NCI-H1436 treated with DMSO at 0.1 percent for 48 hours (cell line): ENCODE data around the gene LAPTM4A.
"Not testable (repeated sequence)": the region's sequence is repeated elsewhere in the genome, so short reads cannot be mapped to it uniquely, and the experiment has no call there.

Source experiments
- DNase-seq: peaks from one replicate; lab custom pipeline; 2025; lab: John Stamatoyannopoulos, UW

LAPTM4A gene

GRCh38 chr2:20076757-20077156 is 25.3 kb upstream of the LAPTM4A start:
- DNase-seq: no peak

DNA sequence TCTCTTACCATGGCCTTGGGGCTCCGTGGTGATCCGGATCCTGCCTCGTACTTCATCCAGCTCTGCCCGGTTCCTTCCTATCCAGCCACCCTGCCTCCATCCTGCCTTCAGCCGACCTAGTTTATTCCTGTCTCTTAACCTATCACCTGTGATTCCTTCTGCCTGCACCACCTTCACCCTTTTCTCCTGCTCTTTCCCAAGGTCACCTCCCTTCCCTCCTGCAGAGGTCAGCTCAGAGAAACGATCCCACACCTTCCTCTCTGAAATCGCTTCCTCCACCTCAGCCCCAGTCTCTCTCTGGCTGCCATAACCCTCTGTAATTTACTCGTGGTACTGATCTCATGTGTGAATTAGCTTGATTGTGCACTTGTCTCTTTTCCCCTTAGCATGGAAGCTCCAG is 23.5 kb upstream of the LAPTM4A start:
- no peak for DNase-seq

GRCh38 chr2:20074046-20074648 is 22.7 kb upstream of the LAPTM4A start:
- not testable (repeated sequence) for DNase-seq

GRCh38 chr2:20073460-20073859 is 22.0 kb upstream of the LAPTM4A start:
- DNase-seq: no peak

- DNase-seq: no peak
Observed at GRCh38 chr2:20072436-20073158, 21.2 kb upstream of the LAPTM4A start.

- no peak for DNase-seq
Observed at GRCh38 chr2:20071397-20072383, 20.3 kb upstream of the LAPTM4A start.

- DNase-seq: no peak
Observed at GRCh38 chr2:20069756-20070155, 18.3 kb upstream of the LAPTM4A start.

- DNase-seq: no peak
Observed at GRCh38 chr2:20067992-20068584, 16.7 kb upstream of the LAPTM4A start.

- DNase-seq: no peak
Observed at GRCh38 chr2:20065885-20066602, 14.6 kb upstream of the LAPTM4A start.

DNA sequence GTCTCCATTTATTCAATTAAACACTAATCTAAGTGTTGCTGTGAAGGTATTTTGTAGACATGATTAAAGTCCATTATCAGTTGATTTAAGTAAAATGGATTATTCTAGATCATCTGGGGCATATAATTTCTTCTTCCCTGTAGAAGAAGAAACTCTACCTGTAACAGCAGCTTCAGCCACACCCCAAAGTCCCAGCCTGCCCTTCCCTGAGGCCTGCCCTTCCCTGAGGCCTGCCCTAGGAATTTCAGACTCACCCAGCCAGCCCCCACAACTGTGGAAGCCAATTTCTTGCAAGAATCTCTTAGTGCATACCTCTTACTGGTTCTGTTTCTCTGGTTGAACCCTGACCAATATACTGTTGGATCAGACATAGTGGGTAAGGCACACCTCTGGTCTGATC is 13.4 kb upstream of the LAPTM4A start:
- no peak for DNase-seq

- DNase-seq: no peak
Observed at GRCh38 chr2:20064421-20064820, 13.0 kb upstream of the LAPTM4A start.

DNA sequence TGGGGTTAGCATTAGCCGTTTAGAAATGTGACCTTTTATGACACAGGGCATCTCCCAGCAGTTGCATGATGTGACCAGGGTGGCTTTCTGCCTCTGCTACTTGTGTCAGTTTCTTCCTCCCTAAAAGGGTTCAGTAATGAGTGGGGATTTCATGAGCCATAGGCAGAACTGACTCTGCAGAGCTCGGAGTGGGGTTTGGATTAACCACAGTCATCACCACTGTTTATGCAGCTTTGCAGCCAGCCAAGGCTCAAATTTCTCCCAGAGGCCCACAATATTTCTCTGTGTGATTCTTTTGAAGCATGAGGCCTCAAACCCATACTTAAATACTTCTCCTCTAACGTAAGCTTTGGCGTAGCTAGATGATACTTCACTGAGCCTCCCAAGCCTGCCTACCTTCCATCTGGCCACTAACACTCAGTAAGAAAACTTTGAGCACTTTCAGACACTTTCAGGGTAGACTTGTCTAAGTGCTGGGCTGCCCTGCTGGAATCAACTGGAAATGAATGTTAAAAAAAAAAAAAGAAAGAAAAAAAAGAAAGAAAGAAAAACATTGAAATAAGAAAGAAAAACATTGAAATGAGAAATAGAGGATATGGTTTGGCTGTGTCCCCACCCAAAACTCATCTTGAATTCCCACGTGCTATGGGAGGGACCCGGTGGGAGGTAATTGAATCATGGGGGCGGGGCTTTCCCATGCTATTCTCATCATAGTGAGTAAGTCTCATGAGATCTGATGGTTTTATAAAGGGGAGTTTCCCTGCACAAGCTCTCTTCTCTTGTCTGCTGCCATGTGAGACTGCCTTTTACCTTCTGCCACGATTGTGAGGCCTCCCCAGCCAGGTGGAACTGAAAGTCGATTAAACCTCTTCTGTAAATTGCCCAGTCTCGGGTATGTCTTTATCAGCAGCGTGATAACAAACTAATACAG is 11.5 kb upstream of the LAPTM4A start:
- DNase-seq: no peak

DNA sequence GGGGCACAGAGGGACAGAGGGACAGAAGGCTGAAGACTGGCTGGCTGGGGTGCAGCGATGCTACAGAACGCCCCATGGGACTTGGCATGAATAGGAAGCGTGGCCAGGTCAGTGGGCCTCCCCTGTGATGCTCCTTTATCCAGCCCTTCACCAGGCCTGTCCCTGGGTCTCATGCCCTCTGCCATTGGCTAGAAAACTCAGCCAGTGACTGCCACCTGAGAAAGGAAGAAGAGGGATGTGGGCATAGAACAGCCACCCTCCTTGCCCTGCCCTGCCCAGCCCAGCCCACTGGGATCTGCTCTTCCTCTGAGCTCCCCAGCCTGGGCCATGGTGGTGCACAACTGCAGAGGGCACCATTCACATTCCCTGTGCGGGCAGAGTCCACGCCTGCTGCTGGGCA is 10.5 kb upstream of the LAPTM4A start:
- no peak for DNase-seq

DNA sequence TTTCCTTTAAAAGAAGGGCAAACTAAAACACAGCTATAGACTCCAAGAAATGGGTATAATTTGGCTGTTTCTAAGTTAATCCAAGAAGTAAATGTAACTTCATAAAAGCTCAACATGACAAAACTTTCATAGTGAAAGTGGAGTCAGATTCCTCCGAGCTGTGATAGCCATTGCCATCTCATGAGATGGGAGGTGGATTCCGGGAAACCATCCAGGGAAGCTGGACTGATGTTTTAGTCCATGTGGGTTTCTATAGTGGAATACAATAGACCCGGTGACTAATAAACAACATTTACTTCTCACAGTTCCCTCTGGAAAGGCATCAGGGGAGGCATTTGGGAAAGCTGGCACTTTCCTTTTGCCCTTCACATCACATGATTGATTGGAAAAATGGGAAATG is 10.0 kb upstream of the LAPTM4A start:
- DNase-seq: no peak

DNA sequence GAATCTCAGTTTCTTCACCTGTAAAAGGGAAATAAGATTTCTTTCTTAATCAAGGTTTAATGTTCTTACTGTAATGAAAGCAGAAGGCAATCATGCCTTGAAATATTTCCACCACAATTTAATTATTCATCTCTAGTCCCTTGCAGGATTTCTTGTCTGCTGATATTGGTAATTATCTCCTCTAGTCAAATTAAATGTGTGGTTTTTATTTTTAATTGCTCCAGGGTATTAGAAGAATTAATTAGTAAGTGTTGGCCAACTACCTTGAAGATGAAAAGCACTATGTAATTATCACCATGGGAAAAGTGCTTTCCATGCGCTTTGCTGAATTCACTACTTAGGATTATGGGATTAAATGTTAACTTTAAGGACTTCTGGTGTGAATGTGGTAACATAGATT is 8.7 kb upstream of the LAPTM4A start:
- DNase-seq: no peak

DNA sequence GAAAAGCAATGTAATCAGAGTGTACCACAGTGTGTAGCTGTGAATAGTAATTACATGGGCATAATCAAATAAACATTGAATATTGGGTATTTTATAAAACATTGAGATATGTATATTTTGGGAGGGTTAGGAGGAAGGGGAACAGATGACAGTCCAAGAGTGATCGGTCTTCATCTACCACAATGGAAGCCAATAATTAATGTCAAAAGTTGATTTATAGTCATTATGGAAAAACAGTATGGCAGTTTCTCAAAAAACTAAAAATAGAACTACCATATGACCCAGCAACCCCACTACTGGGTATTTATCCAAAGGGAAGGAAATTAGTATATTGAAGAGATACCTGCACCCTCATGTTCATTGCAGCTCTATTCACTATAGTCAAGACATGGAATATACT is 5.8 kb upstream of the LAPTM4A start:
- no peak for DNase-seq

DNA sequence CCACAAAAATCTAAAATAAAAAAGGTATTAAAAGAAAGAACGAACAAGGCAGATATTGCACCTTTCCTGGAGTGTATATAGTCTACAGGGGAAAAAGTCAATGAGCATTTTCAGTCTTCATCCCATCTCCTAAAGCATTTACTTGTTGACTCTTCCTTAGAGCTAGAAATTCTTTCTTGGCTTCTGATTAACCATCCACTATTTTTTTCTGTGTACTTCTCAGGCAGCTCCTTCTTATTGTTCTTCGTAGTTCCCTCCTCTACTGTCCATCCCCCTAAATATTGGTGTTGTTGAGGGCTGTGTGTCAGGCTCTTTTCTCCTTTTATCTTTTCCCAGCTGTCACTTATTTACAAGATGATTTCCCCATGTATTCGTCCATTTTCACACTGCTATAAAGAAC is 3.5 kb upstream of the LAPTM4A start:
- no peak for DNase-seq

GRCh38 chr2:20054119-20054518 is 2.7 kb upstream of the LAPTM4A start:
- no peak for DNase-seq

- DNase-seq: peak; percentile 51
Observed at GRCh38 chr2:20052861-20053281, 1.4 kb upstream of the LAPTM4A start.

- DNase-seq: no peak
Observed at GRCh38 chr2:20052229-20052851, 912 bp upstream of the LAPTM4A start.
